Left ventricle myocardium inferior (tissue), 1 donor: ENCODE data around the gene C1orf167. TPM values are rescaled to one million over a fixed set of nuclear protein-coding genes. Genes with fewer than 3 reads are reported as not detected.

ENCODE experiments used
- DNase-seq: peaks from one replicate; pipeline ENCODE4 v3.0.0-alpha.2; 2020
- H3K27ac ChIP-seq: fragments of 200-600 bp; replicated peaks from 2 replicates; pipeline ENCODE4 v1.8.0; 2021
- H3K27me3 ChIP-seq: fragments of 200-600 bp; 2 replicates; pipeline ENCODE4 v1.8.0; 2021; ENCODE audit warnings: low read depth
- H3K36me3 ChIP-seq: fragments of 200-600 bp; 2 replicates; pipeline ENCODE4 v1.8.0; 2021
- H3K4me1 ChIP-seq: fragments of 200-600 bp; 2 replicates; pipeline ENCODE4 v1.8.0; 2021
- H3K4me3 ChIP-seq: fragments of 200-600 bp; 2 replicates; pipeline ENCODE4 v1.8.0; 2021; ENCODE audit warnings: mild to moderate bottlenecking, moderate library complexity
- H3K9me3 ChIP-seq: fragments of 200-600 bp; replicated peaks from 2 replicates; pipeline ENCODE4 v1.8.0; 2021
- intact Hi-C: fragments of 100-400 bp; cut with micrococcal nuclease; formaldehyde crosslinking; loops from one replicate; pipeline ENCODE4 v1.11.0; 2022
- long read RNA-seq: library from polyadenylated mRNA; unstranded; transcript quantifications from one replicate; pipeline ENCODE4 v2.0.0, GENCODE V29; 2021
- total RNA-seq: library from RNA; stranded (reverse); fragmentation: NEBNext Ultra II Directional; extraction: Animal tissue kit (Norgen Biotek cat#: 25700); gene quantifications from one replicate; pipeline ENCODE4 v1.2.1, GENCODE V29; 2021
- TF ChIP-seq, protein P1 (sequence below): fragments of 200-600 bp; IDR thresholded peaks from 2 replicates; pipeline ENCODE4 v1.8.0; 2021; ENCODE audit warnings: antibody characterized with exemption, mild to moderate bottlenecking, borderline replicate concordance
- donor health status: DM: no; HTN: yes; CAD: no; lungs with severe emphysema.

The C1orf167 gene, protein sequence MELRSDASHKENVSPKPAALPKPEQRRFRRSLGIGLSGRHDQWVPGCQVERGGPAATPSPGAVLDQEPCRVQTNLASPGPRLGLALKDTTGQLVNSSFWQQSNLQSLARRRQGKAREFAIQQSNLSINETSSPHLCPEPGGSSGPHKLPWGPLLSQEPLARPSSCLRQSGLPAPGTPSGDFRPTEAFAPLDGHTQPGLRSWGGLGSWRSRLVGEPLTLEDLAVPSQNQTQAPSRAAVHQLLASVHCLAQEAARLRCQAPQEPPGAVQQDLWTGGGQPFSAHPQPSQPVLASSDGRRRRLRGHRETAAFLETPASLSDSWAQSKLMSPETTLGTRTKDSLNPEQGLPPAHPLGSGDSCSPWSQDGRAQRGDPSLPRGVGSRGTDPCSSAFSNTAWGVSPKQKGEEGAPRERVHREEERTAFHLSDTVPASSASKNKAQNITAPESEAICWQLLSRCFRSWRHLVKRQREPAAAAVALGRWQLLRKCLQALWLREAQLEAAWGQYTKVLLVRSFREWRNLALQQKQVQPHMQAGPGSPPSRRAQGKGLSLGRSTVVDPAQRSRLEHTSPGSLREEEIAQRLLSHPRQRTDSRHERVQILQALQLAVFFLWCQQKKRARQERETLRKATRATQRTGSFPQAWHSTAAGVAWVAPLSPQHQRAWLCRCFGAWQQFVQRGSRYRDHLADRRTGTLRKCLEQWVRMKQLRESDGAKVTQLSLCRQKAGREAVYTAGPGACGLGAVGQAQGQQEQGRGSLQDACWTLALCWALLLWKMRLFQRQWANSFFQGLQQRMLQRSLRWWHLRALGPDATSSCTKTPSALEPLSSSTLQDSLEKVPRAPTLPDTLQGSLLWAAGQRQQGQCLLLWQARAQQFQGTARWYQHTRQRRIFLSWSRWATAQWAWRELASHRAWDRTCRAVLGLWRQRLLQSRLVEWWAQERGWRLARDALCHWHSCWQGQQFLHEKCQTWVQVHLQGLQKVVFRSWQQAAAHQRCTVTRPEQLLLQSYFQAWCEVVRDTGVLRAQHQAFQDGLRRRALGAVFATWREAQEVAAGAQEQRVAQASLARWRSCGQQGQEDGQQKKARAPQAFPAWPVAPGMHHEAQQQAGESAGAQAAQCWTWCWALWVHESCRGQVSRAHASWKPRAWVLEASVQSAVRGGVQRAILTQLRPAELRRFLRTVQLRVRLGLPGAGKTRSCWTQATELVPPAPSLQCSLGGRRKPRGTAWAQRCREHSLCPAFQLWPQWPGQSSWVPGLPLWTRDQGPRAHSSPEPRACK (N-terminal part only)
- 2.5 TPM for total RNA-seq
- long read RNA-seq, partial matches to known transcripts, result 1 of 5 reads
- long read RNA-seq, other reads (novel, unspliced or antisense), result 3 of 5 reads

DNA sequence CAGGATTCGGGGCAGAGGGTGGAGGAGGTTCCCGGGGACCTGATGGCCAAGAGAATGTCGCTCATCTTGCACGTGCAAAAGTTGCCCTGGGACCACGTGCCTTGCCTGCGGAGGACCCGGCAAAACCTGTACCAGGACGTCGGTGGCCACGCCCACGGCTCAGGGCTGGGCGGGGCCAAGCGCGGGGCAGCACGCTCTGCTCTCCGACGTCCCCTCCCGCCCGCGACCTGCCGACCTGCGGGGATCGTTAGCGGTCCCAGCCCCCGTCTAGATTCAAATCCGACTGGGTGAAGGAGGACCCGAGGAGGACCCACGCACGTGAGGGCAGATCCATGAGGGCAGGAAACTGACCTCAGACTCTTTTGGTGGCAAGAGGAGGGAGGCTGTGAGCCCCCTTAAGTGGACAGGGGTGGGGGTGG is at the start of gene C1orf167:
C1orf167 (plus strand) TSS at position 206 of the 419 bp plus-strand sequence. CDS start 2,208 bp downstream, outside the sequence.
- intact Hi-C loops, result no loop called here
- Histone ChIP-seq H3K27me3 (peaks cover 39% of the 10 kb centered on the region), H3K9me3 (no peaks in the 10 kb centered on the region), H3K27ac (no peak within 1 kb of the TSS), H3K4me1 (peaks cover 8% of the 10 kb centered on the region), H3K4me3 (no peak within 1 kb of the TSS), H3K36me3 (no peaks in the 10 kb centered on the region)
- no peak for DNase-seq
- TF ChIP-seq, protein P1, sequence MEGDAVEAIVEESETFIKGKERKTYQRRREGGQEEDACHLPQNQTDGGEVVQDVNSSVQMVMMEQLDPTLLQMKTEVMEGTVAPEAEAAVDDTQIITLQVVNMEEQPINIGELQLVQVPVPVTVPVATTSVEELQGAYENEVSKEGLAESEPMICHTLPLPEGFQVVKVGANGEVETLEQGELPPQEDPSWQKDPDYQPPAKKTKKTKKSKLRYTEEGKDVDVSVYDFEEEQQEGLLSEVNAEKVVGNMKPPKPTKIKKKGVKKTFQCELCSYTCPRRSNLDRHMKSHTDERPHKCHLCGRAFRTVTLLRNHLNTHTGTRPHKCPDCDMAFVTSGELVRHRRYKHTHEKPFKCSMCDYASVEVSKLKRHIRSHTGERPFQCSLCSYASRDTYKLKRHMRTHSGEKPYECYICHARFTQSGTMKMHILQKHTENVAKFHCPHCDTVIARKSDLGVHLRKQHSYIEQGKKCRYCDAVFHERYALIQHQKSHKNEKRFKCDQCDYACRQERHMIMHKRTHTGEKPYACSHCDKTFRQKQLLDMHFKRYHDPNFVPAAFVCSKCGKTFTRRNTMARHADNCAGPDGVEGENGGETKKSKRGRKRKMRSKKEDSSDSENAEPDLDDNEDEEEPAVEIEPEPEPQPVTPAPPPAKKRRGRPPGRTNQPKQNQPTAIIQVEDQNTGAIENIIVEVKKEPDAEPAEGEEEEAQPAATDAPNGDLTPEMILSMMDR, result no peak

DNA sequence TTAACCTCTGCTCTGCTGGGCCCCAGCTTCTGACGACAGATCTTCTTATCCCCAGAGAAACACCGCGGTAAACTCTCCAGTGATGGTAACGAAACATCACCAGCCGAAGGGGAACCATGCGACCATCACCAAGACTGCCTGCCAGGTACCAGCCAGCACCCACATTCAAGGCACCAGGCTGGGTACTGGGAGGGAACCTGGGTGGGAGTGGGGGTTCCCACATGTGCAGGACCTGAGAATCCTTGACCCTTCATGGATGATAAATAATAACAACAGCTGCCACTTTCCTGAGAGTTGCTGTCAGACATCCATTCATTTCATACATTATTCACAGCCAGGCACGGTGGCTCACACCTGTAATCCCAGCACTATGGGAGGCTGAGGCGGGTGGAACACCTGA is 49.7 kb upstream of the C1orf167 start:
- DNase-seq, result no peak
- H3K4me3 ChIP-seq, result no peak overlapping the region
- H3K36me3 ChIP-seq, result no peaks in the 10 kb centered on the region
- H3K27ac ChIP-seq, result no peak overlapping the region
- H3K27me3 ChIP-seq, result peaks cover 69% of the 10 kb centered on the region
- peaks cover 17% of the 10 kb centered on the region for H3K4me1 ChIP-seq
- no peaks in the 10 kb centered on the region for H3K9me3 ChIP-seq
- intact Hi-C loops, result no loop called here
- TF ChIP-seq, protein P1, result no peak

DNA sequence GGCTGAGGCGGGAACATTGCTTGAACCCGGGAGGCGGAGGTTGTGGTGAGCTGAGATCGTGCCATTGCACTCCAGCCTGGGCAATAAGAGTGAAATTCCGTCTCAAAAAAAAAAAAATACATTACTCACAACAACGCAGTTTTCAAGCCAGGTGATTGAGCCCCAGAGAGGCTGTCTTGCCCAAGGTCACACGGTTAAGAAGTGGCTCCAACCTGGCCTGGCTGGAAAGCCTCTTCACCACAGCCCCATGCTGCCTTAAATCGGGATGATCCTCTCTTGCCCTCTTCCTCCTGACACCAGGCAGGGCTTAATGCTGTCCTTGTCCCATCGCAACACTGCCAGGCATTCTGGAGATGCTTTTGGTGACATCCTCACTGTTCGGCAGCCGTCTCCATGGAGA is 48.9 kb upstream of the C1orf167 start:
- H3K36me3 ChIP-seq, result no peaks in the 10 kb centered on the region
- TF ChIP-seq, protein P1, result no peak
- no peaks in the 10 kb centered on the region for H3K9me3 ChIP-seq
- peaks cover 8% of the 10 kb centered on the region for H3K4me1 ChIP-seq
- no peak for DNase-seq
- intact Hi-C loops, result no loop called here
- H3K27me3 ChIP-seq, result peaks cover 65% of the 10 kb centered on the region
- H3K4me3 ChIP-seq, result no peak overlapping the region
- no peak overlapping the region for H3K27ac ChIP-seq

DNA sequence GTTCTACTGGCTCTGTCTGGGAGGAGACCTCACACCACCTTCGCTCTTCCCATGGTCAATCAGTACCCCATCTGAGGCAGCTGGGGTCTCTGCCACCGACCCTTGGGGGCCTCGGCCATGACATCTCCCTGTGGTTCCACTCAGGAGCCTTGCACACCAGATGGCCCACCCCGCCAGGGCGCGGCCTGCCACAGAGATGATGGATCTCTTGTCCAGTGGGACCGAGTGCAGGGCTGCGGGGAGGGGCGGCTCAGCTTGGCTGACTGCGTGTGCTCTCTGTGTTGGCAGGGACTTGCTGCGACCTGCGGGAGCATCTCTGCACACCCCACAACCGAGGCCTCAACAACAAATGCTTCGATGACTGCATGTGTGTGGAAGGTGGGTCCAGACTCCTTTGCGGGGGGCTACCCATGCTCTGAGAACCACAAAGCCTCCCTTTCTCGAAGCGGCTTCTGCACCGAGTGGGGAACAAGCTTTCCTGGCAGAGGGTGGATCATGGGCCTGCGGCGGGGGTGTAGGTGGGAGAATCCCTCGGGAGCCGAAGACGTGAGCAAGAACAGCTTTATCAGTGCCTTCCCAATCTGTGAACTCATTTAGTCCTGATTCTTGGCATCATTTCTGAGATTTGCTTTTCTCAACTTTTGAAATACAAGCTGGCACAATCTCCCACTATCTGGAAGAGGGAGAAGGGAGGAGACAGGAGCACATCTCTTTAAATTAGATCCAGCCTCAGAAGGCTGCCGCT is 47.0 kb upstream of the C1orf167 start:
- Histone ChIP-seq H3K4me3 (no peak overlapping the region), H3K9me3 (no peaks in the 10 kb centered on the region), H3K36me3 (no peaks in the 10 kb centered on the region), H3K27ac (no peak overlapping the region), H3K4me1 (peaks cover 9% of the 10 kb centered on the region), H3K27me3 (peaks cover 51% of the 10 kb centered on the region)
- intact Hi-C loops, result no loop called here
- no peak for DNase-seq
- TF ChIP-seq, protein P1, result no peak
